ENCODE data around the gene CPOX.

GRCh38 chr3:98598492-98598891 lies 5.1 kb upstream of the CPOX start:
- TF ChIP-seq CTCF (IDR thresholded peaks at IDR 0.05; ENCODE audit: insufficient read depth, low read length, poor library complexity, severe bottlenecking) (no peak), EZH2phosphoT487 (conservative IDR thresholded peaks at IDR 0.05; ENCODE audit: low read length) (no peak)
